T-helper 1 cell (primary cell): ENCODE results near the gene FAN1.
"Not testable (repeated sequence)": the region's sequence is repeated elsewhere in the genome, so short reads cannot be mapped to it uniquely, and the experiment has no call there.

Experiments
- DNase-seq, 5 donors: peaks; one replicate each; pipeline ENCODE4 v3.0.0-alpha.2; 2012 to 2020
- total RNA-seq, 4 donors: gene quantifications; one replicate each; lab custom pipeline; 2026; lab: John Stamatoyannopoulos, UW

Gene FAN1
- total RNA-seq = 53.0 to 151 (median 89.1) reads per million in 4 donors

GRCh38 chr15:30903497-30904187 is at the start of gene FAN1:
Gene FAN1 (plus strand): TSS chr15:30903915. CDS start chr15:30904664, 749 bp downstream.
- DNase-seq = peak; percentile 45 to 82 (median 57)

GRCh38 chr15:30859091-30859874 is 44.4 kb upstream of the FAN1 start:
- DNase-seq = peak in 1 of 5 donors; percentile 5

- no peak for DNase-seq
Measured at GRCh38 chr15:30865257-30865656, 38.5 kb upstream of the FAN1 start.

DNA sequence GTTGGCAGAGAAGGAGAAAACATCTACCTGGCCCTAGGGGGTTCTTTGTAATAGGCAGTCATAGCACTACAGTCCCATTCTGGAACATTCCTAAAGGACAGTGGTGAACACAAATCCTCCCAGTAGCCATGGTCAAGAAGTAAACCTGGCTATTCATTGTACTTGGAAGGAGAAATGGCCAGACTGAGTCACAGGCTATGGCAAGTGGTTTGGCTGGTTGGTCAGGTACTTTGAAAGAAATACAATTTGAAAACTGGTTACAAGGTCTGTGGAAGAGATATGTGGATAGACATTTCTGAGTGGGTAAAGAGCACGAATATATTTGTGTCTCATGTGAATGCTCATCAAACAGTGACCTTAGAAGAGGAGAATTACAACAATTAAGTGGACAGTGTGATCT is 33.0 kb upstream of the FAN1 start:
- DNase-seq = no peak

- no peak for DNase-seq
Measured at GRCh38 chr15:30872341-30872748, 31.4 kb upstream of the FAN1 start.

DNA sequence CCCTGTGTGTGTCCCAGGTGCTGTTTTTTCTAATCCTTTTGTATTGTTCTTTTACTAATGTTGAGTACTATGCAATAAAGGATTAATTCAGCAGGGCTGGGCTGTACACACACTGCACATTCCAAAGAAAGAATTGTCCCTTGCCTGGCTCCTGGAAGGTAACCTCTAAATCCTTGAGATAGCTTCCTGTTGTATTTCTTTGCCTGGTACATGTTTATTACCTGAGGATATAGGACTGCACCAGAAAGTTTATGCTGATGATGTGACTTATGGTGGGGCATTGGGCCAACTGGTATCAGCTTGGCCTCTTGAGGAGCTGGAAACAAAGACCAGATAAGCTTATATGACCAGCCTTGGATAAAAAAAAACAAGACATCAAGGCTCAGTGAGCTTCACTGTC is 26.6 kb upstream of the FAN1 start:
- no peak for DNase-seq

DNA sequence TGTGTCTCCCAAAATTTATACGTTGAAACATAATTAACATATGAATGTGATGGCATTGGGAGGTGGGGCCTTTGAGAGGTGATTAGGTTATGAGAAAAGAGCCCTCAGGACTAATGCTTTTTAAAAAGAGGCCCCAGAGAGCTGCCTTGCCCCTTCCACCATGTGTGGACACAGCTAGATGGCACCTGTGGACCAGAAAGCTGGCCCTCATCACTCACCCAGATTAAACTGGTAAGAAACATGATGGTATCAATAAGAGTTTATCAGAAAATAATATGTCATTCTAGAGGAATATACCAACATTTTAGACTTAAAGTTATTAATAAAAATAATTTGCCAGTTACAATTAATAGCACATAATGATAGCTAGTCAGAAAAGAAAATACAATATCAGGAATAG is 25.2 kb upstream of the FAN1 start:
- no peak for DNase-seq

- peak in 1 of 5 donors; percentile 4 for DNase-seq
Measured at GRCh38 chr15:30882849-30883433, 20.8 kb upstream of the FAN1 start.

DNA sequence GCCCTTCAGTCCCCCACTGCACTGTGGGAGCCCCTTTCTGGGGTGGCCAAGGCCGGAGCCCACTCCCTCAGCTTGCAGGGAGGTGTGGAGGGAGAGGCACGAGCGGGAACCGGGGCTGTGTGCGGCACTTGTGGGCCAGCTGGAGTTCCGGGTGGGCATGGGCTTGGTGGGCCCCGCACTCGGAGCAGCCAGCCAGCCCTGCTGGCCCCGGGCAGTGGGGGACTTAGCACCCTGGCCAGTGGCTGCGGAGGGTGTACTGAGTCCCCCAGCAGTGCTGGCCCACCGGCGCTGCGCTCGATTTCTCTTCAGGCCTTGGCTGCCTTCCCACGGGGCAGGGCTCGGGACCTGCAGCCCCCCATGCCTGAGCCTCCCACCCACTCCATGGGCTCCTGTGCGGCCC is 20.0 kb upstream of the FAN1 start:
- DNase-seq = not testable (repeated sequence)

GRCh38 chr15:30885814-30886213 is 17.9 kb upstream of the FAN1 start:
- no peak for DNase-seq

- DNase-seq = no peak
Measured at GRCh38 chr15:30889196-30889595, 14.5 kb upstream of the FAN1 start.

DNA sequence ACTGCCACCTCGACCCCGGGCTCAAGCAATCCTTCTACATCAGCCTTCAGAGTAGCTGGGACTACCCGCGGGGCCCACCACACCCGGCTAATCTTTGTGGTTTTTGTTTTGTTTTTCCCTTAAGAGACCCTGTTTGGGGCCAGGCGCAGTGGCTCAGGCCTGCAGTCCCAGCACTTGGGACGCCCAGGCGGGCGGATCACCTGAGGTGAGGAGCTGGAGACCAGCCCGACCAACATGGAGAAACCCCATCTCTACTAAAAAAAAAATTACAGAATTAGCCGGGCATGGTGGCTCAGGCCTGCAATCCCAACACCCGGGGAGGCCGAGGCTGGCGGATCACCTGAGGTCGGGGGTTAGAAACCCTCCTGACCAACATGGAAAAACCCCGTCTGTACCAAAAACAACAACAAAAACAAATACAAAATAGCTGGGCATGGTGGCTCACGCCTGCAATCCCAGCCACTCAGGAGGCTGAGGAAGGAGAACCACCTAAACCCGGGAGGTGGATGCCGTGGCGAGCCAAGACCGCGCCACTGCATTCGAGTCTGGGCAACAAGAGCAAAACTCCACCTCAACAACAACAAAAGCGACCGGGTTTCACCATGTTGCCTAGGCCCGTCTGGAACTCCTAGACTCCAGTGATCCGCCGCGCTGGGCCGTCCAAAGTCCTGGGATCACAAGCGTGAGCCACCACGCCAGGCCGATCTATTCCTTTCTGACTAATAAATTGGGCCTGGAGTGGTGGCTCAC is 8.1 kb upstream of the FAN1 start:
- DNase-seq = no peak

DNA sequence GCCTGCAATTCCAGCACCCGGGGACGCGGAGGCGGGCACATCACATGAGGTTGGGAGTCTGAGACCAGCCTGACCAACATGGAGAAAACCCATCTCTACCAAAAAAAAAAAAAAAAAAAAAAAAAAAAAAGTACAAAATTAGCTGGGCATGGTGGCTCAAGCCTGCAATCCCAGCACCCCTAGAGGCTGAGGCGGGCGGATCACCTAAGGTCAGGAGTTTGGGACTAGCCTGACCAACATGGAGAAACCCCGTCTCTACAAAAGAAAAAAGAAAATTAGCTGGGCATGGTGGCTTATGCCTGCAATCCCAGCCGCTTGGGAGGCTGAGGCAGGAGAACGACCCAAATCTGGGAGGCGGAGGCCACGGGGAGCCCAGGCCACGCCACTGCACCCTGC is 7.5 kb upstream of the FAN1 start:
- DNase-seq = no peak

GRCh38 chr15:30901889-30902288 is 1.8 kb upstream of the FAN1 start:
- no peak for DNase-seq

GRCh38 chr15:30904812-30905211 is 1.1 kb downstream of the FAN1 start:
- no peak for DNase-seq

DNA sequence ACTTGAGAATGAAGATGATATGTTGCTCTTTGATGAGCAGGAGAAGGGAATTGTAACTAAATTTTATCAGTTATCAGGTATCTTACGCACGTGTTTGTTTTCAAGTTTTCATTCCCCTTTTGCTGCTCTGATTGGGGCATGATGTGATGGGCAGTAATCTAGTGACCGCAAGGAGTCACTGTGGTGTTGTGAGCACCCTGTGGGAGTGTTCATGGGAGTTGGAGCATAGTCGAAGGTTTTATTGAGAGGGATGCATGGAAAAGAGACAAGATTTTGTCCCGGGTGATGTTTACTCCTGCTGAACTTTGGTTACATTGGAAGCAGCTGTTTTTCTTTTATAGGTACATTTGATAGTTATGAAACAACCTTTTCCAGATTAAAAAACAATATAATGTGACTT is 2.1 kb downstream of the FAN1 start:
- DNase-seq = no peak

DNA sequence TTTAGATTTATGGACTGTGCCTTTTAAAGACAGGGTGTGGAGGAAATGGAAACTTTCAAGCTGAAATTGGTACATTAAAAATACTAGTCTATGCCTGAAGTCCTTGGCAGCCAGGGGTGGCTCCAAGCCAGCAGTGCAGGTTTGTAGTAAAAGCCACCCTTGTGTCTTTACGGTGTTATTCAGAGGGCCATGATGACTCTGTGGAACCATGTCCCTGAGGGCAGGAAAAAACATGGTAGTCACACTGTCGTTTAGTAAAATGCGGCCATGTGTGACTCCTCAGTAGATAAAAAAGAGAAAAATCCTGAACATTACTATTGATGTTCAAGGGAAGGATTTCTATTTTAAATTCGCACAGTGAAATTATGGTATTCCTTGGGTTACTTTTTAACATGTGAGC is 2.7 kb downstream of the FAN1 start:
- no peak for DNase-seq

GRCh38 chr15:30913761-30914160 is 10.0 kb downstream of the FAN1 start:
- DNase-seq = no peak

DNA sequence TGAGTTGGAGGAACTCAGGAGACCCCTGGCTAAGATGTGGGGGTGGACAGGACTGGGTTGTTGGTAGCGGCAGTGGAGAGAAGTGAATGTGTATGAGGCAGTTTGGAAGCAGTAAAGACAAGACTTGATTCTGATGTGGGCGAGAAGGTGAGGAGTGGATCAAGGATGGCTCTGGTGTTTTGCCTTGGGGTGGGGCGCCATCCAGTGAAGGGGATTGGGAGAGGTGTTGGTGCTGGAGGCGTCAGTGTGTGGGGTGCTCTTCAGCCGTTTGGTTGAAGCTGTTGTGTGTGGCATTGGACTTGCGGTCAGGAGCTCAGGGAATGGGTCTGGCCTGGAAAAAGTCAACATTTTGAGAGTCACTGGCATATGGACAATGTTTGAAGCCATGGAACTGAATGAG is 13.3 kb downstream of the FAN1 start:
- DNase-seq = no peak

- no peak for DNase-seq
Measured at GRCh38 chr15:30917675-30918074, 14.0 kb downstream of the FAN1 start.

DNA sequence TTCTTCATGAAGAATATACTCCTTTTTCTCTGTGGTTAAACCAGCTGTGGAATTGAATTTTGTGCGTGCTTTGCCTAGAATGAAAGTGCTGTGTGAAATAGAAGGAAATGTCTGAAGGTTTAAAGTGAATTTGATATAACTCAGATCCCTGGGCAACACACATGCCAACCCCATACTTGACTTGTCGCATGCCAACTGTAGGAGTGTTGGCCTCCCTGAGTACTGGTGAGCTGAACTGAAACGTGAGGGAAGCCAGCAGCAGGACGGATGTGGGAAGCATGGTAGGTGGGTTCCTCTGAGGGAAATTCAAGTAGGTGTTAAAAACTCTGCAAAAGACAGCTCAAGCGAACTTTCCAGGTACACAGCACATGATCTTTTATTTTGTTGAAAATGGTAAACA is 14.7 kb downstream of the FAN1 start:
- DNase-seq = no peak

DNA sequence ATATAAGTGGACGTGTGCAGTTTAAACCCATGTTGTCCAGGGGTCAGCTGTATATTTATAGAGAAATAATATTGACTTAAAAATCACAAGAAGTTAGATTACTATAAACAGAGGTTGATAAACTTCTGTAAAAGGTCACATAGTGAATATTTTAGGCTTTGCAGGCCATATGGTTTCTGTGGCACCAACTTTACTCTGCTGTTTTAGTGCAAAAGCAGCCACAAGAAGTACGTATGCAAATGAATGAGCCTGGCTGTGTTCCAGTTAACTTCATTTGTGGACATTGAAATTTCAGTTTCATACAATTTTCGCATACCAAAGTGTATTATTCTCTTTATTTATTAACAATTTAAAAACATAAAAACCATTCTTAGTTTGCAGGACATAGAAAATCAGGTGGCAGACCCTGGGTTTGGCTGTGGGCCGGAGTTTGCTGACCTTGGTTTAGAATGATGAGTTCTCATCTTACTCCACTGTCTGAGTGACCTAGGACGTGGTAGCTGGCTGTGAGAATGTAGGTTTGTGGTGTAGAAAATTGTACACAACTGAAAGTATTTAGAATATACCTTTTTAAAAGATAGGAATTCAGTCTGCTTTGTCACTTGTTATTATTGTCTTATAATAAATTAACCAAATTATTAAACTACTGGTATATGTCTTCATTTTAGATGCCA is 16.3 kb downstream of the FAN1 start:
- no peak for DNase-seq

- DNase-seq = no peak
Measured at GRCh38 chr15:30921106-30921505, 17.4 kb downstream of the FAN1 start.
